CD4-positive, alpha-beta T cell treated with Interleukin-17A for 1 hour (primary cell): ENCODE data around the gene ANKRD1.

ENCODE experiments used
- DNase-seq: peaks from one replicate; pipeline ENCODE4 v3.0.0-alpha.2; 2020

ANKRD1 gene

DNA sequence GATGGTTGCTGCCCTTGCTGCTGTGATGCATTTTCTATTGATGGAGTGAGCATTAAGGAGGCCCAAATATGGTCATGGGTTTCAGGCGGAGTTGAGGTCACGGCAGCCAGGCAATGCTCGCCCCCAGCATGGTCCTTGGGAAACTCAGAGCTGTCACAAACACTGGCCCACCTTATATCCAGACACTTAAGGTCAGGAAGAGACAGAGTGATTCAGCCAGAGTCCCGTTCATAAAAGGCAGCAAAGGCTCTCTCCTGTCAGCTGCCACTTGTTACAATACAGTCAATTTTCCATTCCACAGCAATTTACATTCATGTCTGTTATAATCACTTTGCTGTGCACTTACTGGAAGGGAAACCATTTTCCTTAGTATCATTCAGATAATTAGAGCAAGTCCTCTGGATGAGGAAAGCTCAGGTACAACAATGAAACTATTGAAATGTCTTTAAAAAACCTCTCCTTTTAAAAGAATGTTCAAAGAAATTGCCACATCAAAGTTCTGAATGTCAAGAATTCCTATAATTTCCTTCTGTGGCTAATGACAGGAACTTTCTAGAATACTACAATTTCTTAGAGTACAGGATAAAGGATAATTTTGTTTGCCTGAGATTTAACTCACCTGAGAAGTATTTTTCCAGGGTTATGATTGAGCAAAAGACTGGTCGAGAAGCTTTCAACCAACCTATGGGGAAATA, 14.8 kb upstream of the ANKRD1 start:
- no peak for DNase-seq

DNA sequence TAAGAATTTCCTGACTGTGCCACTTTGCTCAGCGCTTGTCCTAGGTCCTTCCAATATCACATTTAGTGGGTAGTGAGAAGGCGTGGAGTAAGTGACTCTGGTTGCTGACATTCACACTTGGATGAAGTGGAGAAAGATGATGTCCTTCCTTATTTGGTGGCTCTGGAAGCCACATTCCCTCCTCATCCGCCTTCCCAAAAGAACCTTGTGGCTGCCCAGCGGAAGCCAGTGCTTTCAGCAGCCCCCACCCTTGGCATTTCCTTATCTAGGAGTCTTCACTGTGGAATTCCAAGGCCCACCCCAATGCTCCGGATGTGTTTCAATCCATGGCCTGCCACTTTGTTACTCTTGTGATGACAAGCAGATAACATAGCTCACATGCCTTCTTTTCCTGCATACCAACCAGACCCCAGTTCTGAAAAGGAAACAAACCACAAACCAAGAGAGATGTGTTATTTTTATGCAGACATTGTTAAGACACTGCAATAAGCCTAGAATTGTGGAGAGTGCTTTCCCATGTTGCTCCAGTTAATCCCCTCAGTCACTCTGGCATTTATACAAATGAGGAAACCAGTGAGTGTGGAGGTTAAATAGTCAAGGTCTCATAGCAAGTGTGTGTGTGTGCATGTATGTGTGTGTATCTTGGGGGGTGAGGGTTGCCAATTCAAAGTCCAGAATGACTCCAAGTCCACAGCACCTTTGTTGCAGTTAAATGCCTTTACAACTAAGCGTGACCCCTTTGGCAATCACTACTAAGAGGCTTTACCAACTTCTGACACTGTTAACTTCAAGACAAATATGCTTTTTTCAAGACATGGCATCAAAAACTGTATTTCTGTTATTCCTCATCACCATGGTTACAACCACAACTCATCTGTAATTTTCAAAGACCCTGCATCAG, 10.3 kb upstream of the ANKRD1 start:
- no peak for DNase-seq

DNA sequence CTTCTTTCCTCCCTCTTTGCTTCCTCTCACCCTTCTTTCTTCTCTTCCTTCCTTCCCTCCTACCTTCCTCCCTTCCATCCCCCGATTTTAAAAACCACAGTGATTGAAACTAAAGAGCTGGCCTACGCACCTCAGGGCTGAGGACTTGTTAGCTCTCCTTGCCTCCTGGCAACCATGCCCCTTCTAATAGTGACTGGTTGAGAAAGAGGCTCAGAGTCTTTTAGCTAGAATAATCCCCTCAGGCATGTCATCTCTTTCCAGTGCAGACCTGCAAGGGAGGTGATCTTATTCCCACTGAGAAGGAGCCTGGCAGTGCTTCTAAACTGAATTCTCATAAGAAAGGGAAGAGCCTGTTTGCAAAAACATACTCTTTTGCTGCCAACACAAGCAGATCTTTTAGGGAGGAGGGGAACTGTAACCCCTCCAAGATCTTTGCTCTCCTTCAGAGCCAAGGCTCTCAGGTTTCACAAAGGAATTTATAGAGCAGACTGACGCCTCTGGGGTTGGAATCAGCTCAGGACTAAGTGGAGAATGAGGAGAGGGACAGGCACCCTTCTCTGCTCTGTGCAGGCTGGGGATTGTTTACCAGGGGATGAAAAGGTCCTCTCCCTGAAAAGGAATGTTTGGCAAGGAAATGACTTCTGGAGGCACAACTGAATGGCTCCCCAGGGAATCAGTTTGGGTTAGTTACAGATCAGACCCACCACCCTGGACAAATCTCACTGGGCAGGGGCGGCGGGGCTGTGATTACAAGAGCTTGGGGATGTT, 9.4 kb upstream of the ANKRD1 start:
- DNase-seq: no peak

DNA sequence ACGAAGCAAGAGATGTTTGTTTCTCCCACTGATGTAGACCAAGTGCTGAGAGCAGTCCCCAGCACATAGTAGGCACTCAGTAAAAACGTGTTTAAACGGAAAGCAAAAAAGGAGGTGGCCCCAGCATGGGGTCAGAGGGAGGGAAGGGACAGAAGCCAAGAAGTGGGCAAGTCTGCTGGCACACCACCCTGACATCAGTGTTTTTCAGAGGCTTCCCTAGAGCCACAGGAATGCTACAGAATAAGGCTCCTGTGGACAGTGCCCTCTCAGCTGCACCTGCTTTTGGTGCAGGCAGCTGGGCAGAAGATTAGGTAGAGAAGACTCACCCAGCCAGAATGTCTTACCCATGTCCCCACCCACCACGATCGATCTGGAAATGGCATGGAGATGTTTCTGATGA, 8.3 kb upstream of the ANKRD1 start:
- DNase-seq: no peak

DNA sequence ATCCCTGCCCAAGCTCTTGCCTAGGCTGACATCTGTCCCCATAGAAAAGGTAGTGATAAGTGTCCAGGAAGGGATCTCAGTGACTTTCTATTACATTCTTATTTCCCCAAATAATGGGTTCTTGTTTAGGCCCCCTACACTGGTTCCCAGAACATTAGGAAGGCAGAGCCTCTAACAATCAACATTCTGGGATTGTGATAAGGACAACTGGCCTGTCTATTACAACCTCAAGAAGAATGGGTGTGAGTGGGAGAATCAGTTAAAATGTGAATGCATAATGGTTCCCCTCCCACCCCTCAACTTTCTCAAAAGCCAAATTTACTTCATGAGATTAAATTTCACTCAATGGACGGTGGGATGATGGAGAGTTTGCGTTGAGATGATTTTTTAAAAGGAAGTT, 6.4 kb upstream of the ANKRD1 start:
- DNase-seq: no peak

DNA sequence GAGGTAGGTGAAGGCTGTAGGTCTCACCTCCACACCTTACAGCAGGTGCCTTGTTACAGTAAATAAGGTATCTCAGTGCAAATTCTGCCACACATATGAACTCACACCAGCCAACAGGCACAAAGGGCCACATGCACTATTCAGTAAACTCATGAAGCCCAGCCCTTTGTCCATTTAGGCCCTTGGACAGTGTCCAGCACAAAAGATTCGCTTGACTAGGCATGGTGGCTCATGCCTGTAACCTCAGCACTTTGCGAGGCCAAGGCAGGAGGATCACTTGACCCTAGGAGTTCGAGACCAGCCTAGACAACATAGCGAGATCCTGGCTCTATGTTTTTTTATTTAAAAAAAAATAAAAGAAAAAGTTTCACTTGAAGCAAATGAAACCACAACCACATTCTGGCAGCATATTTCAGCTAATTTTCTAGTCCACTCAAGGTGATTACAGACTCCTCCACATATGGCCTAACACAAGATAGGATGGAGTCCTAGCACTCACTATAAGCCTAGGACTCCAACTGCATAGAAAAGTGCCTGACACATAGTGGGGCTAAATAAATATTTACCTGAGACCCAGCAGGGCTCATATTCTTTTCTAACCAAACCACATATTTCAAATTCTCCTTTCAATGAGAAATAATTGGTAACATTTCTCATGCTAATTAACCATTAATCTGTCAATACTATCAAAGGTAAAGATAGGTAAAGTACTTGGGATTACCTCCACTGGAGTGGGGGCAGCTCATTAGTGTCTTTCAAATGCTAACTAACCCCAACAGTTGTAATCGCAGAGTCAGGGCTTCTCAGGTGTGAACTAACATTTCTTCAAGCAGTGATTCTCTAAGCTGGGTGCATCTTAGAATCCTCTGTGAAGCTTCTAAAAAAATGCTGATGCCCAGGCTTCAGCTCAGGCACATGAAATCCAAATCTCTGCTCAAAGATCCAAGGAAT, 4.5 kb upstream of the ANKRD1 start:
- no peak for DNase-seq

DNA sequence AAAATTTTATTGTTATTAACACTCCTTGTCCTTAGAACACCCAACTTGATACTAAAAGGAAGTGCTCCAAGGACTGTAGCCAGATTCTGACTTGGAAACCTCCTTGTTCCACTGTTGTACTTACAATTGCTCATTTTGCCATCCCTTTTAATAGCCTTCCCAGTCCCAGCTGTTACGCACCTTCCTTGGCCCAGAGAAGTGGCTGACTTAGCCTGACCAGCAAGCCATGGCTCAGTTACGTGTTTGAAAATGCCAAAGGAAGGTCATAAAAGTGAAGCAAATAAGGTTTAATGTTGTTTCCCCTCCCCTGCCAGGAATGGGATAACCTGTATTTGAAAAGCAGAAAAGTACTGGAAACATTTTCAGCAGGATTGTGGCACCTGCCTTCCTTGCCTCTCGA, 3.7 kb upstream of the ANKRD1 start:
- no peak for DNase-seq

DNA sequence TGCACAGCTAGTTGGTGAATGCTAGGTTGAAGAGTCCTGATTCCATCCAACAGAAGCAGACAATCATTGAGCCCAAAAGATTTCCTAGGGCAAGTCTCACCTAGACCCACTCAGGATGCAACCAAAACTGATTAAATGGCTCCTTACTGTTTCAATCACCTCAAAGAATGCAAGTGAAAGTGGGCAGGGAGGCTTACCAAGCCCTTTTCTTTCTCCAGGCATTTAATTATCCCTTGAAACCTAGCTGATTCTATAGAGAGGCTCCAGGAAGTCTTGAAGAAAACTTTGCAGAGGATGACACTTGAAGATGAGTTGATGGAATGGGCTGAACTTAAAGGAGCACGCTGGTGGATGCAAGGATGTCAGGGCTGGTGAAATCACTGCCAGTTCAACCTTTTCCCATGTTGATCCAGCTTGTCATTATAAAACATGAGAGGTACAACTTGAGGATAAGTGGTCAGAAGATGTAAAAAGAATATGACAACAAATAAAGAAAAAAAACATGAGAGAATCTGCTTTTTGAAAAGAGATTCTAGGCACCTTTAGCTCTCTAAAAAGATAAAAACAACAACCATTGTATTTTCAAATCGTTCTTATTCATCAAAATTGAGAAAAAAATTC, 2.3 kb upstream of the ANKRD1 start:
- DNase-seq: no peak

DNA sequence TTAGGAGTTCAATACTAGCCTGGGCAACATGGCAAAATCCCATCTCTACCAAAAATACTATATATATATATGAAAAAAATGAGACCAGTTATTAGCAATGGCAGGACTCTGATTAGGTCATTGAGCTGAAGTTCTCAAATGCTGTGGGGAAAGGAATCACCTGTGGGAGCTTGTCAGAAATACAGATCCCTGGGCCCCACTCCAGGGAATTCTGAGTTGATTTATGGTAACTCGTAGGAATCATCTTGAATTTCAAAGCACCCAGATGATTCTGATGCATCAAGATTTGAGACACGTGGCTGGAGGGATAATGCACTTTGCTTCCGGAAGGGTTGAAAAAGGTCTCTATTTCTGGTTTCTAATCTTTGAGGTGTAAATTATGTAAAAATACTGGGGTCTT, 1.0 kb upstream of the ANKRD1 start:
- no peak for DNase-seq

DNA sequence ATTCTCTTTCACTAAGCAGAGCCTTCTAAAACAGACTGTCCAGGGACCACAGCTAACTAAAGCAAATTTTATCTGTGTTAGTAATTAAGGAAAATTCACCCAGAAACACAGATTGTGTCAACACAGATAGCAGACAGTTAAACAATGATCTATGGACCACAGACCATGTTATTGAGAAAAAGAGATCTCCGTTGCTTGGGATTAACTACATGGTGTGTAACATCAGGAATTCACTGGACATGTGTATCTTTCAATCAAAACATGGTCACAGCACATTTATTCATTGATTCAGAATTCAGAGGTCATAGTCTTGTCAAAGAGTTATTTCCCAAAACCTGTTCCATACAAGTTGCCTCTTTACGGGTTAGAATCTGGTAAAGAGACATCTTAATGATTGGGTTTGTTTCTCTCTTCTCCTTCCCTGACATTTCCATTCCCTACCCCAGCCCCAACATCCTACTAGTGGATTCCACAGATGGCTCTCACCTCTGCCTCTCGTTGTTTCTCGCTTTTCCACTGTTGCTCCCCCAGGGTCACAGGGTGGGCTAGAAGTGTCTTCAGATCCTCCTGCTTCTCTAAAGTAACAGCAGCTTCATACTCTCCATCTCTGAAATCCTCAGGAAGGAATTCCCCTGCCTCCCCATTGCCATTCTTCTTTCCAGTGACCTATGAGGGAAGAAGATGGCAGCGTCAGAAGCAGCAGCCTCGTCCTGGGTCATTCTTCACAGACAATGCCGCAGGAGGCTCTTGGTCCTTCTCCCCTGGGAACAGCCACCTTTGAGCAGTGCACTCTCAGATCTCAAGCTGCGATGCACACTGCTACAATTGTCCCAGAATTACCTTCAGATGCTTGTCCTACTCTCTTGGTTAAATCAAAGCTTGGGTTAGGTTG, 958 bp downstream of the ANKRD1 start:
- no peak for DNase-seq

DNA sequence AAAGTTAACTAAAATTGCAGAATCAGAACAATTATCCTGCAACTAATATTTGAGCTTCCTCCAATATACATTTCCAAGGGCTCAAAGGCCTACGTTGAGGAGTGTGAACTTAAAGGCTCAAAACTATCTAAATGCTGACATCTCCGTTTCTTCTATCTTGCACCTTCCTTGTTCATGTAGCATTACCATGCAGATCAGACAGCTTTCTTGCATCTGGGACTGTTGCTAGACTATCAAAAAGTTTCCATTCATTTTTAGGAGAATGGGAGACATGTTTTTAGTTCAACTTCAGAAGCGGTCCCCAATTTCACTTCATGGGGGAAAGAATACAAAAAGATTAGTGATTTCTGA, 2.9 kb downstream of the ANKRD1 start:
- DNase-seq: no peak

DNA sequence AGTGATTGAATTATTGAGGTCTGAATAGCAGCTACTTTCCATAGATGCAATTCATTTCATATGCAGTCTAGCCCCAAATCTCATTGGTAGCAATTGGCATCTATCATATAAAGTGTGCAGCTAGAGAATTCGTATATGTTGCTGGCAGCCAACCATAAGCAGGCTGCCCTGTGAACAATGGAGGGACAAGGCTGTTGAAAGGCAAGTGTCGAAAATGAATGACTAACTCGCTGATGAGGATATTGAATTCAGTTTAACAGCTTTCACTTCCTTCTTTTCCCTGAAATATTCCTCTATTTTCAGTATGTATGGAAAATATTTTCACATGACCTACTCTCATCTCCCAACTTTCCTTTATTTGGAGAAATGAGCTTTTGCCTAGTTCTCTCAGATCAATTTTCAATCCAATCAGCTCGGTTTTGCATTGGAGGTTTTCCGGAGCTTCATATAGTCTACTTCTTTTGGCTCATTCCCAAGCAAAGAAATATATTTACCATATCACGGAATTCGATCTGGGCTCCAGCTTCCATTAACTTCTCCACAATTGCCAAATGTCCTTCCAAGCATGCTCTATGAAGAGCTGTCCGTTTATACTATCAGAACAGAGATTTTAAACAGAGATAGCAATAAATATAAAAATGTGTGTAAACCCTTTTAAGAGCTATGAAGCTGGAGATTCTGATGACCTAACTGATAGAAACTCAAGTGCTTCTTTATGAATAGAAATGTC, 3.5 kb downstream of the ANKRD1 start:
- no peak for DNase-seq

DNA sequence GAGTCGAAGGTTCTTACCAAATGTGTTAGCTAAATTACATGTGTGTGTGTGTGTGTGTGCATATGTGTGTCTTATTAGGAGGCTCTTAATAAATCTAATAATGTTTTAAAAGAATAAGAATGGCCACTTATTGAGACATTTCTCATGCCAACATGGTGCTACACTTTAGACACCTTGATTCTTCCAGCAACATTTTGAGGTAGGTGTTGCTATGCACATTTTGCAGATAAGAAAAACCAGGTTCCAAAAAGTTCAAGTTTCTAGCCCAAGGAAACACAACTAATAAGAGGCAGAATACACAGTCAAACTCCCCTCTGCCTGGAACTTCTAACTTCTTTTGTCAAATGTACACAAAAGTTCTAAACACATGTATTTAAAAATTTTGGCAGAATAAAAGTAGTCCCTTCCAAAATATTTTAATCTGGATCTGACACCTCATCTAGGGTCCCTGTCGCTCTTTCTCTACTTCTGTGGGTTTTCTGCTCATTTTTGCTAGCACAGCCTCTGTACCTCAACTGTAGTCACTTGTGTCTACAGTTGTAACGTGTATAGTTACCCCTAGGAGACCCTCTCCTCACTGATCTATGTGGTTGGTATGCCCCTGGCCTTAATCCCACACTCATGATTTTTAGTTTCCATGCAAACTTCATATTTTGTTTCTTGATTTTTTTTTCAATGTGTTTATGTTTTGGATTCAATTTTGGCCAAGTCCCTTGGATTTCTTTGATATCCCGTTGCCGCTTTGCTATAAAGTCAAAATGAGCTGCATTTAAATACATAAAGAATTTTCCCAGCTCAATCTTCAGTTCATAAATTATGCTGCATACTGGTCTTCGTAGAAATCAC, 4.3 kb downstream of the ANKRD1 start:
- DNase-seq: no peak

DNA sequence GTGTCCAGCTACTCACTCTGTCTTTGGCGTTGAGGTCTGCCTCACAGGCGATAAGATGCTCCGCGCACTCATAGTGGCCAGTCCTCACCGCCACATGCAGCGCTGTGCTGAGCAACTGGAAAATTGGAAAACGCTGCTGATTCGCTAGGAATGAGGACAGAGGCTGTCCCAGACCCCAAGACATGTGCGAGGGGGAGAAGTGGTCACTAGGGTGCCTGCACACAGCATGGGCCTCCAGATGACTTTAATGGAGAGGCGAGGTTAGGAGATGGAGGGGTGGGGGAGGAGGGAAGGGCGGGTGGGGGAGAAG, 5.2 kb downstream of the ANKRD1 start:
- DNase-seq: no peak

DNA sequence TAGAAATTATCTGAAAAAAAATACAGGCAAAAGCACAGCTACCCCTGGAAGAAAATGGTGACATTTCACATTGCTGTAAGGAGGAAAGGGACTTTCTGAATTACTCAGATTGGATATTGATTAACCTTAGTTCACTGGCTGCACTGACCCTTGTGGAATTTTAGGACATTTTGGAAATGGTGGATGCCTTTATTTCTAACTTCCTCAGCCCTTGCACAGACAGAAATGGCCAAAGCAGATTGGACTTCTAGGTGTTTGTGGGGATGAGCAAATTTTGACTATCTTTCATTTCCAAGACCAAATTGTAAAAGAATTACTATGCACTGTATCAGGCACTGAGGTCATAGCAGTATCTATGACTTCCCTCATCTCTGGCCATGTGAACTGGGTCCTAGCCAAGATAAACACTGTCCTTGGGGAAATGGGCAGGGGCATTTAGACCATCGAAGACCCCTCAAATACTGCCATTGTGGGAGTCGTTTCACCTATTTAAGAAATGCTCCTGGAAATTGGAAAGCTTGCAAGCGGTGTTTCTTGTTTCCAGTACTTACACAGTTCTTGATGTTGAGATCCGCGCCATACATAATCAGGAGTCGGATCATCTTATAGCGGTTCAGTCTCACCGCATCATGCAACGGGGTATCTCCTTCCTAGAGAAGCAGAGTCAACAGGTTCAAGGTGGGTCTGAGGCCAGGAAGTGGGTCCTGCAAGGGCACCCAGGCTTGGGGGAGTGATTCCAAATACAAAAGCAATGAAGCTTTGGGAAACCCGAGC, 5.7 kb downstream of the ANKRD1 start:
- DNase-seq: no peak

DNA sequence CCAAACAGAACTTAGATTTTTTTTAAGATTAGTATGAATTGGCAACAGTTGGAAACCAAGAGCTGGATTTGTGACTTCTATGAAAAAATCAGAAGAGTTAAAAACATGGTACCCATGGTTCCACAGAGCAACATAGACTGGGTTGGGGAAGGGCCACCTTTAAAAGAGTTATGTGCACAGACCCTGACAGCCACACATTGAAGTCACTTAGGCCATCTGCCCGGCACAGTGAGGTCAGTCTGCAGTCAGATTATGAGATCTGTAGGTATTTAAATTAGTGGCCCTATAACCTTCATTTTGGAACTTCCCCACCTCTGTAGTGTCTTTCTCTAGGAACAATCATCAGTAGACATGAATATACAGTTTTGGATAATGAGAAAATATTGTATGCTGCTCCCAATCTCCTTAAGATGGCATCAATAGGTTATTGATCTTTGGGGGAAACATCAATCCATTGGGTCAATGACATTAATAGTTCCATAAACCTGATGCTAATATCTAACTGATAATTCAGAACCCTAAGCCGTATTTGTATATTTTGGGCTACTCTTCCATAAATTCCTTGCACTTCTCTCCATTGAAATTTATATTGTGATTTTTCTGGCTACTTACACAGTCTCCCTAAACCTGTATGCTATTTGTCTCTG, 7.0 kb downstream of the ANKRD1 start:
- no peak for DNase-seq

DNA sequence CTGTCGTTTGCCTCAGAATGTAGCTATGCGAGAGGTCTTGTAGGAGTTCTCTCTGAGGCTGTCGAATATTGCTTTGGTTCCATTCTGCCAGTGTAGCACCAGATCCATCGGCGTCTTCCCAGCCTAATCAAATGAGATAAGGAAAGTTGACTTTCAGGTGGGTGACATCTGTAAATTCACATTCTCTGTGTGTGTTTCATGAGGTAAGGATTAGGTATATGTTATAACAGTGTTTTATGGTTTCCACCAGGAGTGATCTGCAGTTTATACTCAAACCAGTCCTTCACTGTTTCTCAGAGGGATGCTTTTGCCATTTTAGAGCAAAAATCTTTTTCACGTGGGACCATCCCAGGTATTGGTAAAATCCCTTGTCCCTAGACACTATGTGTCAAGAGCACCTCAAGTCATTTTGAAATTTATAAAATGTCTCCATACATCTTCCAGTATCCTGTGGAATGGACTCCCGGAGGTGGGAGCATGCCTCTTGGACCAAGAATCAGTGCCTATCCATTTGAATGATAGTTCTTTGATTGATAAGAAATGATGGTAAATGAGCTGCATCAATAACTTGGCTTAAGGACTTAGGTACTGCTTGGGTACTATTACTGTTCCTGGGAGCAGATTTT, 7.9 kb downstream of the ANKRD1 start:
- no peak for DNase-seq

DNA sequence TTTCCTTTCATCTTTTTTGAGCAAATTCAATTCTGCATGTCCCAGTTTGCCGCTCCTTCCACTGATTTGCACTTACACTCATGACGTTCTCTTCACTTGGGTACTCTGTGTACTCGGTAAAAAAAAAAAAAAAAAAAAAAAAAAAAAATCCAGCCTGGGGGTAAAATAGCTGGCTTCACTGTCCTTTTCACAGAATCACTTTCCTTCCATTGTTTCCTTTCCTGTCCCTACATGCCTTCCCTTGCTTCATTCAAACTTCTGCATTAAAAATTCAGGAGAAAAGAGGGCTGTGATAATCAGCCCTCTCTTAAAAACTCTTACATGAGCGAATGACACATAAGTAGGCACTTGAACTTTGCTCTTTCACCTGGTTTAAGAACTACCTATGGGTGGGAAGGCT, 8.7 kb downstream of the ANKRD1 start:
- no peak for DNase-seq
